Pons (tissue), 1 donor: ENCODE results near the gene LDB3.

Source experiments
- DNase-seq: peaks from one replicate; pipeline ENCODE4 v3.0.0-alpha.2; 2016; ENCODE audit warnings: low spot score

Gene LDB3

GRCh38 chr10:86706401-86706841 lies 38.1 kb downstream of the LDB3 start:
- DNase-seq, result no peak

- DNase-seq, result no peak
These were observed 38.7 kb downstream of the LDB3 start for GRCh38 chr10:86706977-86707376.

- no peak for DNase-seq
These were observed 39.2 kb downstream of the LDB3 start for GRCh38 chr10:86707505-86707904.

- no peak for DNase-seq
These were observed 39.9 kb downstream of the LDB3 start for GRCh38 chr10:86708068-86708782.

- no peak for DNase-seq
These were observed 40.6 kb downstream of the LDB3 start for GRCh38 chr10:86708783-86709380.

- DNase-seq, result no peak
These were observed 41.3 kb downstream of the LDB3 start for GRCh38 chr10:86709396-86710185.

- DNase-seq, result peak; percentile 81
These were observed 42.7 kb downstream of the LDB3 start for GRCh38 chr10:86710987-86711512.

- DNase-seq, result no peak
These were observed 43.4 kb downstream of the LDB3 start for GRCh38 chr10:86711513-86712316.

- no peak for DNase-seq
These were observed 44.0 kb downstream of the LDB3 start for GRCh38 chr10:86712317-86712707.

GRCh38 chr10:86715156-86715795 lies 47.0 kb downstream of the LDB3 start:
- DNase-seq, result no peak

GRCh38 chr10:86715836-86716235 lies 47.5 kb downstream of the LDB3 start:
- DNase-seq, result no peak

GRCh38 chr10:86716466-86716865 lies 48.2 kb downstream of the LDB3 start:
- DNase-seq, result no peak

GRCh38 chr10:86718556-86718955 lies 50.2 kb downstream of the LDB3 start:
- no peak for DNase-seq

GRCh38 chr10:86721232-86721631 lies 52.9 kb downstream of the LDB3 start:
- no peak for DNase-seq

- no peak for DNase-seq
These were observed 54.7 kb downstream of the LDB3 start for GRCh38 chr10:86723009-86723408.

GRCh38 chr10:86724445-86724844 lies 56.1 kb downstream of the LDB3 start:
- no peak for DNase-seq

GRCh38 chr10:86725980-86726676 lies 57.8 kb downstream of the LDB3 start:
- DNase-seq, result no peak

- no peak for DNase-seq
These were observed 58.3 kb downstream of the LDB3 start for GRCh38 chr10:86726677-86726999.

GRCh38 chr10:86727470-86727869 lies 59.2 kb downstream of the LDB3 start:
- DNase-seq, result no peak

GRCh38 chr10:86728056-86728455 lies 59.7 kb downstream of the LDB3 start:
- no peak for DNase-seq

- no peak for DNase-seq
These were observed 61.4 kb downstream of the LDB3 start for GRCh38 chr10:86729677-86730076.
